Measurements from ENCODE around the gene TSKU. TPM values are rescaled to one million over a fixed set of nuclear protein-coding genes. Genes with fewer than 3 reads are reported as not detected.

The TSKU gene
- total RNA-seq, 1 donor from 2014 or later, result 59.5 TPM

GRCh38 chr11:76744186-76745043 lies 38.7 kb upstream of the TSKU start:
- no peak for TF ChIP-seq CTCF (IDR thresholded peaks at IDR 0.05; ENCODE audit: insufficient read depth, low read length, poor library complexity, severe bottlenecking)
- Histone ChIP-seq H3K27me3 (ENCODE audit: control insufficient read depth, insufficient read depth, low read length) (peaks cover 2% of the 10 kb centered on the region), H3K4me3 (ENCODE audit: low read depth, low read length) (no peak overlapping the region), H3K36me3 (ENCODE audit: control insufficient read depth, insufficient read depth, low read length) (no peaks in the 10 kb centered on the region)
- DNase-seq (ENCODE audit: low read depth), result no peak

- H3K4me3 ChIP-seq (ENCODE audit: low read depth, low read length), result no peak overlapping the region
- no peak for DNase-seq (ENCODE audit: low read depth)
- H3K27me3 ChIP-seq (ENCODE audit: control insufficient read depth, insufficient read depth, low read length), result peaks cover 2% of the 10 kb centered on the region
- TF ChIP-seq CTCF (IDR thresholded peaks at IDR 0.05; ENCODE audit: insufficient read depth, low read length, poor library complexity, severe bottlenecking), result no peak
- no peaks in the 10 kb centered on the region for H3K36me3 ChIP-seq (ENCODE audit: control insufficient read depth, insufficient read depth, low read length)
Observed at GRCh38 chr11:76745044-76745376, 38.1 kb upstream of the TSKU start.

GRCh38 chr11:76745561-76746207 lies 37.5 kb upstream of the TSKU start:
- TF ChIP-seq CTCF (IDR thresholded peaks at IDR 0.05; ENCODE audit: insufficient read depth, low read length, poor library complexity, severe bottlenecking), result no peak
- no peak for DNase-seq (ENCODE audit: low read depth)
- Histone ChIP-seq H3K27me3 (ENCODE audit: control insufficient read depth, insufficient read depth, low read length) (peaks cover 2% of the 10 kb centered on the region), H3K36me3 (ENCODE audit: control insufficient read depth, insufficient read depth, low read length) (no peaks in the 10 kb centered on the region), H3K4me3 (ENCODE audit: low read depth, low read length) (no peak overlapping the region)

- Histone ChIP-seq H3K27me3 (ENCODE audit: control insufficient read depth, insufficient read depth, low read length) (peaks cover 2% of the 10 kb centered on the region), H3K36me3 (ENCODE audit: control insufficient read depth, insufficient read depth, low read length) (no peaks in the 10 kb centered on the region), H3K4me3 (ENCODE audit: low read depth, low read length) (no peak overlapping the region)
- no peak for DNase-seq (ENCODE audit: low read depth)
- no peak for TF ChIP-seq CTCF (IDR thresholded peaks at IDR 0.05; ENCODE audit: insufficient read depth, low read length, poor library complexity, severe bottlenecking)
Observed at GRCh38 chr11:76747153-76747914, 35.8 kb upstream of the TSKU start.

GRCh38 chr11:76747915-76748860 lies 35.0 kb upstream of the TSKU start:
- TF ChIP-seq CTCF (IDR thresholded peaks at IDR 0.05; ENCODE audit: insufficient read depth, low read length, poor library complexity, severe bottlenecking), result no peak
- DNase-seq (ENCODE audit: low read depth), result no peak

More at GRCh38 chr11:76747915-76748860, 35.0 kb upstream of the TSKU start:
- no peaks in the 10 kb centered on the region for H3K36me3 ChIP-seq (ENCODE audit: control insufficient read depth, insufficient read depth, low read length)
- H3K27me3 ChIP-seq (ENCODE audit: control insufficient read depth, insufficient read depth, low read length), result peaks cover 2% of the 10 kb centered on the region
- H3K4me3 ChIP-seq (ENCODE audit: low read depth, low read length), result no peak overlapping the region
